A673 (cell line): ENCODE data around the gene CCBE1. TPM values are rescaled to one million over a fixed set of nuclear protein-coding genes. Genes with fewer than 3 reads are reported as not detected.
"Not testable (repeated sequence)": the region's sequence is repeated elsewhere in the genome, so short reads cannot be mapped to it uniquely, and the experiment has no call there.

ENCODE experiments used
- BruUV-seq: library from RNA; stranded (reverse); fragments of 400-500 nt; replicated peaks from 2 replicates; lab custom pipeline; 2021; lab: Mats Ljungman, UMichigan
- CTCF ChIA-PET: fragments of 300-600 bp; sonication (Branson Sonifier 250); formaldehyde crosslinking; loops from one replicate; lab custom pipeline; 2022; ENCODE audit warnings: antibody characterized with exemption; lab: Charles Lee
- POLR2A ChIA-PET: fragments of 300-600 bp; sonication (Branson Sonifier 250); formaldehyde crosslinking; loops from one replicate; lab custom pipeline; 2022; ENCODE audit warnings: antibody characterized with exemption; ENCODE audit not compliant: low non-redundant PET; lab: Charles Lee
- DNase-seq: peaks from one replicate; pipeline ENCODE4 v3.0.0-alpha.2; 2015; ENCODE audit warnings: low spot score
- H3K27ac ChIP-seq: fragments of 200-600 bp; sonication (generic); 2 replicates; pipeline ENCODE4 v1.5.1; 2016; ENCODE audit warnings: mixed run types, low read depth, mild to moderate bottlenecking, mixed read lengths, antibody characterized with exemption, low read length; ENCODE audit not compliant: poor library complexity, severe bottlenecking
- H3K27me3 ChIP-seq: fragments of 200-600 bp; sonication (generic); replicated peaks from 2 replicates; pipeline ENCODE4 v1.6.1; 2017; ENCODE audit warnings: mixed run types, low read depth, mild to moderate bottlenecking, mixed read lengths, antibody characterized with exemption, low read length; ENCODE audit not compliant: insufficient read depth, poor library complexity
- H3K36me3 ChIP-seq: fragments of 200-600 bp; sonication (generic); 2 replicates; pipeline ENCODE4 v1.6.1; 2016; ENCODE audit warnings: mixed run types, mild to moderate bottlenecking, mixed read lengths, antibody characterized with exemption, low read length; ENCODE audit not compliant: insufficient read depth, poor library complexity, severe bottlenecking
- H3K4me1 ChIP-seq: fragments of 200-600 bp; sonication (generic); 2 replicates; pipeline ENCODE4 v1.6.1; 2017; ENCODE audit warnings: mixed run types, mild to moderate bottlenecking, mixed read lengths, antibody characterized with exemption, low read length; ENCODE audit not compliant: insufficient read depth, poor library complexity, severe bottlenecking
- H3K4me3 ChIP-seq: fragments of 200-600 bp; sonication (generic); 2 replicates; pipeline ENCODE4 v1.5.1; 2016; ENCODE audit warnings: low read depth, mixed run types, mild to moderate bottlenecking, mixed read lengths, low read length; ENCODE audit not compliant: poor library complexity, severe bottlenecking
- H3K9me3 ChIP-seq: fragments of 200-600 bp; sonication (generic); 2 replicates; pipeline ENCODE4 v1.6.1; 2016; ENCODE audit warnings: mixed run types, low read depth, mild to moderate bottlenecking, mixed read lengths, antibody characterized with exemption, low read length; ENCODE audit not compliant: poor library complexity, severe bottlenecking
- CTCF ChIP-seq: fragments of 300-800, 200-600 bp; sonication (generic); conservative IDR thresholded peaks from 2 replicates; pipeline ENCODE4 v1.5.1; 2017; ENCODE audit warnings: low read depth, mild to moderate bottlenecking, antibody characterized with exemption, low read length, moderate library complexity, mixed read lengths
- EZH2 ChIP-seq: fragments of 200-600 bp; sonication (generic); IDR thresholded peaks from 2 replicates; pipeline ENCODE4 v1.6.1; 2017; ENCODE audit warnings: borderline replicate concordance, low read depth, mild to moderate bottlenecking, mixed read lengths, antibody characterized with exemption, low read length; ENCODE audit not compliant: poor library complexity, severe bottlenecking
- intact Hi-C: fragments of 100-400 bp; cut with micrococcal nuclease; formaldehyde crosslinking; loops from one replicate; pipeline ENCODE4 v1.10.0; 2022; ENCODE audit not compliant: unreplicated experiment
- total RNA-seq: library from RNA; stranded (reverse); gene quantifications from 2 replicates; pipeline ENCODE4 v1.2.3, GENCODE V29; 2021

CCBE1 gene
- total RNA-seq, 1 experiment from 2014 or later: not detected

- no peaks in the 10 kb centered on the region for H3K36me3 ChIP-seq
- H3K27ac ChIP-seq: no peak overlapping the region
- TF ChIP-seq CTCF: no peak
- peaks cover 21% of the 10 kb centered on the region for H3K27me3 ChIP-seq
- H3K4me3 ChIP-seq: no peak overlapping the region
- ChIA-PET POLR2A (no interaction called here), CTCF (no interaction called here)
- BruUV-seq: no TSS peak
- H3K4me1 ChIP-seq: no peaks in the 10 kb centered on the region
- DNase-seq: no peak
- intact Hi-C loops: no loop called here
- no peaks in the 10 kb centered on the region for H3K9me3 ChIP-seq
Measured at GRCh38 chr18:59715445-59715844, 18.2 kb upstream of the CCBE1 start.

- H3K4me3 ChIP-seq, intact Hi-C loops, DNase-seq, H3K27ac ChIP-seq, H3K4me1 ChIP-seq, BruUV-seq, H3K9me3 ChIP-seq, H3K27me3 ChIP-seq, CTCF ChIA-PET, H3K36me3 ChIP-seq, POLR2A ChIA-PET: not testable (repeated sequence)
Measured at GRCh38 chr18:59714096-59714495, 16.9 kb upstream of the CCBE1 start.

GRCh38 chr18:59712311-59712710 is 15.1 kb upstream of the CCBE1 start:
- no TSS peak for BruUV-seq
- no peak for DNase-seq
- CTCF ChIA-PET: no interaction called here
- TF ChIP-seq CTCF (no peak), EZH2 (no peak)
- no peaks in the 10 kb centered on the region for H3K9me3 ChIP-seq
- no peaks in the 10 kb centered on the region for H3K4me1 ChIP-seq
- H3K27me3 ChIP-seq: no peaks in the 10 kb centered on the region
- H3K4me3 ChIP-seq: no peak overlapping the region
- H3K27ac ChIP-seq: no peak overlapping the region
- POLR2A ChIA-PET: no interaction called here
- H3K36me3 ChIP-seq: no peaks in the 10 kb centered on the region
- intact Hi-C loops: no loop called here

- no peaks in the 10 kb centered on the region for H3K36me3 ChIP-seq
- H3K27me3 ChIP-seq: no peaks in the 10 kb centered on the region
- H3K4me3 ChIP-seq: no peak overlapping the region
- TF ChIP-seq EZH2 (no peak), CTCF (no peak)
- BruUV-seq: no TSS peak
- no peak for DNase-seq
- POLR2A ChIA-PET: no interaction called here
- H3K4me1 ChIP-seq: no peaks in the 10 kb centered on the region
- H3K27ac ChIP-seq: no peak overlapping the region
- CTCF ChIA-PET: no interaction called here
- H3K9me3 ChIP-seq: no peaks in the 10 kb centered on the region
- intact Hi-C loops: no loop called here
Measured at GRCh38 chr18:59708988-59709387, 11.8 kb upstream of the CCBE1 start.
